ENCODE results near the gene SDCCAG8. TPM values are rescaled to one million over a fixed set of nuclear protein-coding genes. Genes with fewer than 3 reads are reported as not detected.

SDCCAG8 gene
- total RNA-seq, 1 experiment from 2014 or later, result 10.0 TPM

GRCh38 chr1:243474136-243474881 lies 218.5 kb downstream of the SDCCAG8 start:
- Histone ChIP-seq H2BK120ac (ENCODE audit: low read depth, low read length, poor library complexity, severe bottlenecking) (no peak overlapping the region), H2BK15ac (ENCODE audit: low read depth, low read length) (no peak overlapping the region), H3K4me1 (ENCODE audit: insufficient read depth, low read length) (peaks cover 5% of the 10 kb centered on the region; the same call in 1 of the 2 replicates), H3K27ac (ENCODE audit: insufficient read length, low read depth, low read length) (no peak overlapping the region), H2BK5ac (ENCODE audit: insufficient read length, low read length) (no peak overlapping the region), H3K27me3 (ENCODE audit: insufficient read depth, low read length) (no peaks in the 10 kb centered on the region), H3K4ac (ENCODE audit: low read depth, low read length) (no peak overlapping the region), H2AK5ac (ENCODE audit: insufficient read length, low read length) (no peak overlapping the region), H3K4me2 (ENCODE audit: insufficient read depth, insufficient read length, low read length) (peak overlapping the region; percentile 22), H3K18ac (ENCODE audit: insufficient read length, low read depth, low read length) (peak overlapping the region; percentile 39), H3K79me2 (ENCODE audit: insufficient read depth, low read length) (no peaks in the 10 kb centered on the region), H3K9me3 (ENCODE audit: control insufficient read depth, low read depth, low read length) (no peaks in the 10 kb centered on the region), H4K8ac (replicated peaks; ENCODE audit: insufficient read length, low read depth, low read length) (peak overlapping the region; percentile 79), H4K91ac (ENCODE audit: insufficient read length, low read depth, low read length) (no peak overlapping the region), H3K14ac (ENCODE audit: insufficient read depth, low read length) (peak overlapping the region; percentile 18), H3K56ac (ENCODE audit: insufficient read length, low read depth, low read length) (no peak overlapping the region), H4K5ac (ENCODE audit: insufficient read length, low read depth, low read length) (no peak overlapping the region), H3K79me1 (ENCODE audit: insufficient read depth, low read depth, low read length, poor library complexity, severe bottlenecking) (no peaks in the 10 kb centered on the region), H4K20me1 (ENCODE audit: control insufficient read depth, insufficient read depth, insufficient read length) (no peaks in the 10 kb centered on the region), H3K9ac (ENCODE audit: extremely low read depth, insufficient read length, low read length) (no peak overlapping the region), H3K23me2 (ENCODE audit: insufficient read length, low read depth, low read length, poor library complexity, severe bottlenecking) (no peaks in the 10 kb centered on the region), H2AFZ (ENCODE audit: low read length) (no peak overlapping the region), H3T11ph (ENCODE audit: low read length) (no peak overlapping the region), H3K23ac (ENCODE audit: insufficient read length, low read depth, low read length) (no peak overlapping the region), H2BK12ac (ENCODE audit: insufficient read length, low read depth, low read length) (no peak overlapping the region), H2BK20ac (ENCODE audit: low read depth, low read length, poor library complexity, severe bottlenecking) (no peak overlapping the region)
- Mint-ChIP-seq H3K36me3 (ENCODE audit: insufficient read depth in 1 of 3, low read depth in 3 of 3) (no peaks in the 10 kb centered on the region; a peak in 1 of 7 replicates), H3K9me3 (no peaks in the 10 kb centered on the region; a peak in 1 of 5 replicates), H3K27ac (no peak overlapping the region), H3K4me3 (no peak overlapping the region), H3K4me1 (peaks cover 53 to 61% of the 10 kb centered on the region in 2 experiments), H3K27me3 (ENCODE audit: low read depth) (no peaks in the 10 kb centered on the region; the same call in 1 of the 2 replicates)
- no peak for TF ChIP-seq CTCF (conservative IDR thresholded peaks at IDR 0.05)
- peak; percentile 66 for DNase-seq
- no CpG with 5 or more reads among the region's 55 CpGs for WGBS (ENCODE audit: extremely low coverage, insufficient read length, low lambda C conversion rate)
